GM12872 (cell line): ENCODE data around the gene CCDC107.

Experiments
- TF ChIP-seq, protein P1 (sequence below): IDR thresholded peaks from 3 replicates; pipeline ENCODE4 v1.5.1; 2011; ENCODE audit warnings: low read depth, mild to moderate bottlenecking, low read length, moderate library complexity; ENCODE audit not compliant: insufficient read depth

CCDC107 gene

DNA sequence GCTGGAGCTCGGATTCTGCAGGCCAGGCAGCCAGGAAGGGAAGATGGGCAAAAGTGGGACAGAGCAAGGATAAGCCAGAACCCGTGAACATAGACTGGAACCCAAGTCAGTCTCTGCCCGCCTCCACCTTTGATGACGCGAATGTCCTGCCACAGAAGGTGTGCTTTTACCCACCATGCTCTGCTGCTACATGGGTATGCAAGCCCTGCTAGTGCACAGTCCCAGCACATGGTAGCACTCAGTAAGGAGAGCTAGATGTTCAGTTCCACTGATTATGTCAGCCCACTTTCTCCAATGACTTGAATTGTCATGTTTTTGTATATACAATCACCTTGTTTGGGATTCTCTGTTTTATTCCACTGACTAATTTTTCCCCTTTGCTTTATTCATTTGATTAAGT lies 28.5 kb upstream of the CCDC107 start:
- TF ChIP-seq, protein P1, sequence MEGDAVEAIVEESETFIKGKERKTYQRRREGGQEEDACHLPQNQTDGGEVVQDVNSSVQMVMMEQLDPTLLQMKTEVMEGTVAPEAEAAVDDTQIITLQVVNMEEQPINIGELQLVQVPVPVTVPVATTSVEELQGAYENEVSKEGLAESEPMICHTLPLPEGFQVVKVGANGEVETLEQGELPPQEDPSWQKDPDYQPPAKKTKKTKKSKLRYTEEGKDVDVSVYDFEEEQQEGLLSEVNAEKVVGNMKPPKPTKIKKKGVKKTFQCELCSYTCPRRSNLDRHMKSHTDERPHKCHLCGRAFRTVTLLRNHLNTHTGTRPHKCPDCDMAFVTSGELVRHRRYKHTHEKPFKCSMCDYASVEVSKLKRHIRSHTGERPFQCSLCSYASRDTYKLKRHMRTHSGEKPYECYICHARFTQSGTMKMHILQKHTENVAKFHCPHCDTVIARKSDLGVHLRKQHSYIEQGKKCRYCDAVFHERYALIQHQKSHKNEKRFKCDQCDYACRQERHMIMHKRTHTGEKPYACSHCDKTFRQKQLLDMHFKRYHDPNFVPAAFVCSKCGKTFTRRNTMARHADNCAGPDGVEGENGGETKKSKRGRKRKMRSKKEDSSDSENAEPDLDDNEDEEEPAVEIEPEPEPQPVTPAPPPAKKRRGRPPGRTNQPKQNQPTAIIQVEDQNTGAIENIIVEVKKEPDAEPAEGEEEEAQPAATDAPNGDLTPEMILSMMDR, result no peak

DNA sequence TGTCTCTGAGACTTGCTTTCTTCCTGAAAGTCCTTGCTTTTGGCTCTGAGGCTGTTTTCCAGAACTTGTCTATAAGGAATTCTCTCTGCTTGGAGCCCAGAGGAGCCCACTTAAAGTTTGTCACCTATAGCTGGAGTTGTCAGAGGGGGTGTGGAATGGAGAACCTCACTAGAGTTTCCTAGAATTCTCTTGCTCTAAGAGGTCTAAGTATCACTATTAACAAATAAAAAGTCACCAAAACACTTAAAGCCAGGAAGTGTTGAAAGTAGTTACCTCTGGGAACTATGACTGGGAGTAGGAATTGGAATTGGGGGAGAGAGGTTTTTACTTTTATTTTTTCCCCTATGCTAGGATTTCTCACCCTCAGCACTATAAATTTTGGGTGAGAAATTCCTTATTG lies 22.4 kb upstream of the CCDC107 start:
- TF ChIP-seq, protein P1, result no peak

DNA sequence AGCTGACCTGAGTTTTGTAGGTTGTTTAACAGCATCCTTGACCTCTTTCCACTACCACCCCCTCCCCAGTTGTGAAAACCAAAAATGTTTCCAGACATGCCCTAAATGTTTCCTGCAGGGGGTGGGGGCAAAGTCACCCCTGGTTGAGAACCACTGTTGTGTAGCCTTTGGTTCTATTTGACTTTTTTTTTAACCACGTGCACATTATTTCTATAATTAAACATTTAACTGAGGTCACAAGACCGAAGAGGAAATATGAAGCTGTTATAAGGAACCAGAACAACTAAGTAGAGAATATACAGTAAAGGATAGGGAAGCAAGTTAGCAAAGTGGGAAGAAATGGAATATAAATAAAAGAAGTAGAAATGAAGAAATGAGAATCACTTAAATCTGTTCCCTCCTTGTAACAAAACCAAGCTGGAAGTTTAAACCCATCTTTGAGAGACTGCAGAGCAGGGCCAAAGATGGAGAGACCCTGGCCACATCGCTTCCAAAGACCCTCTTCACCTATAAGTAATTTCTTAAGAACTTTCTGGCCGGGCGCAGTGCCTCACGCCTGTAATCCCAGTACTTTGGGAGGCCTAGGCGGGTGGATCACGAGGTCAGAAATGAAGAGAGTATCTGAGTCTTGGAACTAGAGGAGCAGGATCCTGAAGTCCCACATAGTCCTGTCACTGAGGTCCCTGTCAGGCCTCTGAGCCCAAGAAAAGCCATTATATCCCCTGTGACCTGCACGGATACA lies 21.8 kb upstream of the CCDC107 start:
- TF ChIP-seq, protein P1, result no peak

DNA sequence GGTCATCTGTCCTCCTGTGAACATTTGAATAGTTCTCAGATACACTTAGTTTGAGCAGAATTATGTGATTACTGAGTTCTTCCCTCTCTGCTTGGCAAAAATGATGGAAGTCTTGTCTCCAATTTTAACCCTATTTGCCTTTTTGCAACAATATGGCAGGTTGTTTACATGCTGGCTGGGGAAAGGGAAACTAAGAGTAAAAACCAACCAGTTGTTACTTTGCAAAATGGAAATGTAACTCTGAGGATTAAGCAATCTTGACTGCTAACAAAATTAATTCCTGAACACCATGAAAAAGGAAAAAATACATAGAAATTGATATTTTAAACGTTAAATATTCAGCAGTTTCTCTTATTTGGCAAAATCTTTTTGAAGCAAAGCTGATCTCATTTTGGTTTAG lies 18.5 kb upstream of the CCDC107 start:
- TF ChIP-seq, protein P1, result no peak

DNA sequence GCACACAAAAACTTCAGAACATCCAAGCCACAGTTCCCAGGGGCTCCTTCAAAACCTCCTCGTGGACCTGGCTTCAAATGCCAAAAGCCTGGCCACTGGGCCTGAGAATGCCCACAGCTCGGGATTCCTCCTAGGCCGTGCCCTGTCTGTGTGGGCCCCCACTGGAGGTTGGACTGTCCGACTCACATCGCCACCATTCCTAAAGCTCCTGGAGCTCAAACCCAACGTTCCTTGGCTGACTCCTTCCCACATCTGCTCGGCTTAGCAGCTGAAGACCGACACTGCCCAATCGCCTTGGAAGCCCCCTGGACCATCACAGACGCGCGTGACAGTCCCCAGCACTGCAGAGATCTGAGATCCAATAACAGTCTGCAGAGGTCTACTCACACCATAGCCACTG lies 15.0 kb upstream of the CCDC107 start:
- TF ChIP-seq, protein P1, result no peak

DNA sequence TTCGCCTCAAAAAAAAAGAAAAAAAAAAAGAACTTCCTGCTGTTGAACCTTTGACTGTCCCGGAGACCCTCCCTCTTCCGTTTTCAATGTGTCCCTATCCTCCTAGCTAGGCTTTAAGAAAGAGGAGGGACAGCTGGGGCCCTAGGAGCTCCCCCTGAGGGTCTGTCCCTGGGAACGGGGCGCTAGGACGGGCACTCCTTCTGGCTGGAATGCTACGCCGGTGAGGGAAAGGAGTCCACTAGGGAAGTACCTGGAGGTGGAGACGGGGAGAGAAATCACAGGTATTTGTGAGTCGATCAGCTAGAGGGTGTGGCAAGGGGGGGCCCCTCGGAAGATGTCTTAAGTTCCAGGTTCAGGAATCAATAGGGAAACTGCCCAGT lies 11.9 kb upstream of the CCDC107 start:
- TF ChIP-seq, protein P1, result no peak

DNA sequence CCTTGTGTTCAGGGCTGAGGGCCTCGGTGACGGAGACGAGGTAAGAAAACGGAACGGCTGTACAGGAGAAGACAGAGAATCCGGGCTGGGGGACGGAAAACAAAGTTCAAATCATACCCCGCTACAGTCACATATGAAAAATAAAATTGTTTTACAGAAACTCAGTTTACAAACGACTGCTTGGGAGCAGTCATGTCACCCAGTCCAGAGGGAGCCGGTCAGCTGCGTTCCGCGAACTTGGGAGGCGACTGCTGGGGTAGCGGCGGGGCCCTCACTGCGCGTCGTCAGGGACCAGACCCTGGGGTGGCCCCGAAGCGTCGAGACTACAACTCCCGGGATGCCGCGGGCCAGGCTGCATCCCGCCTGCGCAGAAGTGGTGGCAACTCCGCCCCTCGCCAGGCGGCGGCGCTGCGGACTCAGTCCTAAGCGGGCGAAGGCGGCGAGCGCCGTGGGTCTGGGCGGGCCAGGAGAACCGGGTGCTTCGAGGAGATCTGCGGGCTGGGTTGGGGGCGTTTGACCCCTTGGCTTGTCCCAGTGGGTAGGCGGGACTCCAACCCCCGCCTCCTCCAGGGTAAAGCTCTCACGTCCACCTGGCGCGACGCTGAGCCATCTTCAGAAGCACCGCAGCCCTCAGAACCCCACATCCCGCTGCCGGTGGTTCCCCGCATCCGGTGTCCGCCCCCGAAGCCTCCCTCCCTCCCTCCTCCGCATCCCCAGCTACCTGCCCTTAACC lies 11.4 kb upstream of the CCDC107 start:
- TF ChIP-seq, protein P1, result peak; percentile 93
